Stimulated activated CD4-positive, alpha-beta T cell treated with anti-CD3 and anti-CD28 coated beads, Interleukin-12 subunit alpha, Interleukin-12 subunit beta, amount 100 ng/mL, for 24 hours (primary cell): ENCODE data around the gene ALDH8A1.
A peak's percentile ranks its signal among the peaks of the same experiment; 100 is the strongest.
"Not testable (repeated sequence)": the region's sequence is repeated elsewhere in the genome, so short reads cannot be mapped to it uniquely, and the experiment has no call there.

Experiments used
- DNase-seq, 2 experiments: peaks; one replicate each; pipeline ENCODE4 v3.0.0-alpha.2; 2020; ENCODE audit warnings: low read depth in 2 of 2

Gene ALDH8A1

DNA sequence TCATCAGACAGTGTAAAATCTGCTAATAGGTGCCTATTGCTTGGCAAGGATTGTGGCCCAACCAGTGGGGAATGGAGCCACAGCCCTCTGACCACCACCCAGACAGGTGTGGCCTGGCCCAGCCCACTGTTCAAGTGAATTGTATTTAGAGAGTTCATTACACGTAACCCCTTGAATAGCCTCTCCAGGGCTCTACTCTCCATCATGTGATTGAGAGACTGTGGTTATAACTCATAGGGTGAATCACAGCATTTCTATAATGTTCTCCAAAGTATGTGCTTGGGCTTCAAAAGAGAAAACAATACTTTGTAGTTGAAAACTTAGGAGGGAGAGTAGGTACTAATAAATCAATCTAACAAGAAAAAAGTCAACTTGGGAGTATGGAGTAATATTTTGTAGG lies 38.4 kb downstream of the ALDH8A1 start:
- DNase-seq = no peak

GRCh38 chr6:134910593-134910935 lies 39.3 kb downstream of the ALDH8A1 start:
- no peak for DNase-seq

DNA sequence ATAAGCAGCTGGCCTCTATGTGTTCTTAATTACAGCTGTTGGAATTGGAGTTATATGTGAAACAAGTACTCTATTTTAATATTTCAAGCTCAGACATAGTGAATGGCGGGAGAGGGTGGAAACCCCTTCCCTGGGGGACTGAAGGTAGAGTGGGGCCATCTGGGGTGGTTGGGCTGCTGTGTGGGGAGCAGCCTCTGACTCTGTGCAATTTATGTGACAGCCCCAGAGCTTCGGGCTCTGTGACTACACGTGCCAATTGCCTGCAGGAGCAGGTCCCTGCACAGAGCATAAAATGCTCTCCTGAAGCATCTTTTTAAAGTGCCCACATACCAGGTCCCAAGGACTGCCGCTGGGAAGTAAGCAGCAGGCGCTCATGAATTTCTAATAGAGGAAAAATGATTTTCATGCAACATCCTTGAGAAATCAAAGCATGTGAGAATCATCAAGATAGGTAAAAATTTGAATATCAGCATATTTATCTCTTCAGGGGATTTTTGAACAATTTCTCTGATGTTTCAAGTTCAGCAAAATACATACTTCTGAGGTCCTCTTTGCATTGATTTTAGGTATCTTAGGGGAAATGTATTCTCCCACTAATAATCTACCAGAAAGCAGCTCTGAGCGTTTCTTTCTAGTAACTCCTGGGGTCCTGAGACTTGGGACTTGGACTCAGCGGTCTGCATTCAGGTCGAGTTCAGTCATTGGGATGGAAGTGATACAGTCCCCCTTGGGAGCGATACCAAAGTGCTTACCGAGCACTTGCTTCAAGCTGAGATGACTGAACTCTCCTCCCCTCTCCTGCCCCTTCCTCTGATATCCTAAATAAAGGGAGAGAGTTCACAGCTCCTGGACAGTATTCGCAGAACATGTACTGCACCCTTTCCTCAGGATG lies 40.0 kb downstream of the ALDH8A1 start:
- no peak for DNase-seq

GRCh38 chr6:134908906-134909516 lies 40.9 kb downstream of the ALDH8A1 start:
- DNase-seq = no peak

GRCh38 chr6:134904731-134905130 lies 45.2 kb downstream of the ALDH8A1 start:
- not testable (repeated sequence) for DNase-seq

DNA sequence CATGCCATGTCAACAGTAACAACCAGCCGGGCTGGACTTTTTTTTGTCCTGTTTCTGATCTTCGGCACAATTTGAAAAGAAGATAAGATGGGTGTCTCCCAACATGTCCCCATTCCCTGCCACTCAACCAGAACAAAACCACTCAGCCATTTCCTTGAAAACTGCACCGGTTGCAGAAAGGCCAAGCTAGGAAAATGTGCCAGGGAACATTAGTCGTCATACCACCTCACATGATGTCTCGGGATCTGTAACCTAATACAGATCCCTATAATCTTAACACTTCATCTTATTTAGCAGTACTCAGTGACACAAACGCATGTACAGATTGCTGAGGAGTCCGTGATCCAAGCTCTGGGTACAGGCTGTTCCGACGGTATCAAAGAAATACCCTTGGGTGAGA lies 46.5 kb downstream of the ALDH8A1 start:
- DNase-seq = no peak

GRCh38 chr6:134902936-134903335 lies 47.0 kb downstream of the ALDH8A1 start:
- no peak for DNase-seq

- no peak for DNase-seq
These were observed 47.6 kb downstream of the ALDH8A1 start for GRCh38 chr6:134902074-134902861.

GRCh38 chr6:134898575-134898974 lies 51.3 kb downstream of the ALDH8A1 start:
- no peak for DNase-seq

- not testable (repeated sequence) for DNase-seq
These were observed 51.7 kb downstream of the ALDH8A1 start for GRCh38 chr6:134898166-134898565.

DNA sequence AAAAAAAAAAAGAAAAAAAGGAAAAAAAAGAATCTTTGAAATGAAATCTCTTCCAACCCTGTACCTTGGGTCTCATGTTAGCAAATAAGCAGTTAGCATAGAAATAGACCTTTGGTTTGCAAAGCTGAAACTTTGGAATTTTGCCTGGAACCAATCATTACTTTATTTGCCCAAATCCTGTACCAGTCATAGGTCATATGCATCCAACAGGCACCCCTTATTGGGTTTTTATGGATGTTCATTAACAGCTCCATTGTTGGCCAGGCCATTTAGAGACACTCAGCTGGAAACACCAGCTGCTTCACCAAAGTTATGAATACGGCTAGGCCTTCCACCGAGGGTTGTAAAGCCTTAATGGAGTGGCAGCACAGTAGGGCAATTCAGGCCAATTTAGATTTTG lies 53.0 kb downstream of the ALDH8A1 start:
- DNase-seq = no peak

- no peak for DNase-seq
These were observed 55.1 kb downstream of the ALDH8A1 start for GRCh38 chr6:134894800-134895199.

DNA sequence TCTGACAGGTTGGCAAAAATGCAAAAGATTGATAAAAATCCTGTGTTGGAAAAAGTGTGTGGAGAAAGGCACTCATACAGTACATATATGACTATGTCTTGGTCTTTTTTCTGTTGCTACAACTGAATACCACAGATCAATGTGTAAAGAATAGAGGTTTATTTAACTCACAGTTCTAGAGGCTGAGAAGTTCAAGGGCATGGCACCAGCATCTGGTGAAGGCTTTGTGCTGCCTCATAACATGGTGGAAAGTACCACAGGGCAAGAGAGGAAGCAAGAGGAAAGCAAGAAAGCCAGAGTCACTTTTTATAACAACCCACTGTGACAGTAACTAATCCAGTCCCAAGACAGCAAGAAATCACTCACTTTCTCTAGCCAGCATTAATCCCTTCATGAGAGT lies 57.5 kb downstream of the ALDH8A1 start:
- DNase-seq = no peak

- no peak for DNase-seq
These were observed 58.3 kb downstream of the ALDH8A1 start for GRCh38 chr6:134891633-134892032.

DNA sequence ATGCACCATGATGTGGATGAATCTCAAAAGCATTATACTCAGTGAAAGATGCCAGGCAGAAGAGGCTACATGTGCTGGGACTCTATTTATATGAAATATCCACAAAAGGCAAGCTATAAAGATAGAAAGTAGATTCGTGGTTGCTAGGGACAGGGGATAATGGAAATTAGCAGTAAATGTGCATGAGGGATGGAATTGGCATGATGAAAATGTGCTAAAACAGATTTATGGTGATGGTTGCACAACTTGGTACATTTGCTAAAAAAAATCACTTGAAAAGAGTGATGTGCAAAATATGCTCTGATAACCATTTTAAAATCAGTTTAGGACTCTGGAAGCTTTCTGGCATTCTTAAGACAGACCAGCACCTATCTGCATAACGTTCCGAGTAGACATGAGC lies 61.6 kb downstream of the ALDH8A1 start:
- DNase-seq = no peak

- DNase-seq = no peak
These were observed 65.1 kb downstream of the ALDH8A1 start for GRCh38 chr6:134884752-134885151.

DNA sequence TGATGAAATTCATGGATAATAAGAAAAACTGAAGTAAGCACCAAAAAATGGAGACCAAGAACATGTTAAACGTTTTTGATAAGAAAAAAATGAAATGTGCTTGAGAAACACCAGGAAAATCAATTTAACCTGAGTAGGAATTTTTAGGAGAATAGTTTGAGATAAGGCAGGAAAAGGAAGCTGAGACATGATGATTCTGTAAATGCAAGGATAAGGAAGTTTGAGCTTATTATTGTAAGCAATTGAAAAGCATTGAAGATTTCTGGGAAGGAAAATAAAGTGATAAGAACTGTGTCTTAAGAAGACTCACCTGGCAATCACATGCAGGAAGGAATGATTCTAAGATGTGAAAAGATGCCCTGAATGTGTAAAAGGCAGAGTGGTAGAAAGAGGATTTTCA lies 66.6 kb downstream of the ALDH8A1 start:
- DNase-seq = no peak

DNA sequence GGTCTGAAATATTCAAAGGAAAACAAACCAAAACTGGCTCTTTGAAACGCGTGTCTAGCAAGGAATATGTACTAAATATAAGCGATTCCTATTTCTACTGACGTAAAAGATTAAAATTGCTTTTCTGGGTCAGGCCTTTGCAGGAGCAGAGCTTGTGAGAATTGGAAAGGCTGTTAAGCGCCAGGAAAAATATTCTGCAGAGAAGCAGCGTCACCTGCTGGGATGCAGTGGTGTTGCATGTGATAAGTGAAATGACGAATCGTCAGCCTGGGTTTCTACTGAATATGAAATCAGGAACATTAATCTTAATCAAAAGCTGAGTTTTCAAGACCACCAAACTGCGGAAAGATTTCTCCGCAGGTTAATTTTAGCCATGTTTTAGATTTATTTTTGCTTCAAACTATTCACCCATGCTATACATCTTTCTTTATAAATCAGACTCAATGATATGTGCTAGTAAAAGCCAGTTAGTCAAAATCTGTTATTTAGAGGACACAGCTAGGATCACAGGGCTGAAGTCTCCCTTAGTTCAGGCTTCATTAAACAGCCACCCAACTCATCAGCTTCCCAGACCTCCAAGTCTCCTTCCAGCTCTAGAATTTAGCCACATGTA lies 67.4 kb downstream of the ALDH8A1 start:
- DNase-seq = peak in 1 of 2 experiments; percentile 29

DNA sequence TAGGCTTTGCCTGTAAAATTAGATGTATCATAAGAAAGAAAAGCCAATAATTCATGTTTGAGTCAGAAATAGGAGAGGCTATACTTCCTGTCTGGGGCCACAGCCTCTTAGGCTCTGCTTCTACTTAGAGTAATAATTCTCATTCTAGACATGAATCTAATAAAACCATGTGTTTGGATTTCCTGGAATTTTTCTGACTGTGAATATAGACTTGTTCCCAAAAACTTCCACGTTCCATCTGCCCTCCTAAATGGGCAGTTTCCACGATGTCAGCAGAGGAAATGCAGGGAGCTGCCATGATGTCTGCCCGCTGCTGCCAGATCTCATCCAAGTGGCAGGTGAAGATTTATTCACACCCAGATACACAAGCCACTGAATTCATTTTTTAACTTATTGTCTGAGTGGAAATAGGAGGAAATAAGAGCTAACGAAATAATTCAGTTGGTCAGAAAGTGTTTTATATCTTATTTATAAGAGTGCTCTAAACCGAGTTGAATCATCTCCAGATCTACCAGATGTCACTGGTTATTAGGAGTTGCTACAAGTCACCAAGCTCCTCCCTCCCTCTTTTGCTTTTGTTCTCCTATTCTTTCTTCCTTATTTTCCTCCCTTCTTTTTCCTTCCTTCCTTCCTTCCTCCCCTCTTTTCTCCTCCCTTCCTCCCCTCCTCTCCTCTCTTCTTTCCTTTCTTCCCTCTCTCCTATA lies 69.3 kb downstream of the ALDH8A1 start:
- DNase-seq = no peak

DNA sequence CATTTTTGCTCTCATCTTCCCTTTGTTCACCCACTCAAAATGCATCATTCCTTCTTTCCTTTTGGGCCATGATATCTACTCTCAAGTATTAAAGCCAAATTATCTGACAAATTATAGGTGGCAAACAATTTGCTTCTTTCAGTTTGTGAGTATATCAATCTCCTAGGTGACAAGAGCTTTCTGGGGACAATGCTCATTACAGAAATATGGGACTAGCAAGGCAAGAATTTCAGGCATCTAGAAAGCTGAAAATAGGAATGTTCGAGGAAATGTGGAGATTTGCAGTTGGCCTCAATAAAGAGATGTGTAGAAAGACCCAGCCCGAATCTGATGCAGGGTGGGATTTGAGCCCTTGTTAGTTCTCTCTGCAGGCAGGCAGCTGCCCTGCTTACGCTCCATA lies 71.8 kb downstream of the ALDH8A1 start:
- no peak for DNase-seq

GRCh38 chr6:134875367-134875766 lies 74.5 kb downstream of the ALDH8A1 start:
- no peak for DNase-seq
